Measurements from ENCODE around the gene HNRNPC.
"Not testable (repeated sequence)": the region's sequence is repeated elsewhere in the genome, so short reads cannot be mapped to it uniquely, and the experiment has no call there.

The HNRNPC gene

DNA sequence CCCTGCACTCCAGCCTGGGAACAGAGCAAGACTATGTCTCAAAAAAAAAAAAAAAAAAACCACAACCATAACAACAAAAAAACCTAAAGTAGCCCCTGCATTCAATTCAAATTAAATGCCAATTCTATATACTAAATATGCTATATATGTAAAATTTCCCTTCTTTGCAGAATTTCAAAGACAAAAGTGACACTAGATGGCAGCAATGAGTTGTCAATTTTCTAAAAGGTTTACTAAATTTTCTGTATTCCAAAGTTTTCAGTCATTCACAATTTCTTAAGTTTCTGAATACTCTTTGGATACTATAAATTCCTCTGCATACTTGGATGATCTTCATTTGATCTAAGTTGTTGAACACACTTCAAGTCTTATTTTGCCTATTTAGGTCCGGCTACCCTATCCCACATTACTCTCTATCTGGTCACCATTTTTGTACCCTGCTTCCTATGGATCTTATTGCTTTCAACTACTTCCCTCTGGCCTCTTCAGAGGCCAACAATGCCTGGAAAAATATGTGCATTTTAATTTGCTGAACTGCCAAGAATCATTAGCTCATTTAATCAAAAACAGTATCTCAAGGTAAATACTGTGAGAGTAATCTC, 27.9 kb downstream of the HNRNPC start:
- no peak for DNase-seq

DNA sequence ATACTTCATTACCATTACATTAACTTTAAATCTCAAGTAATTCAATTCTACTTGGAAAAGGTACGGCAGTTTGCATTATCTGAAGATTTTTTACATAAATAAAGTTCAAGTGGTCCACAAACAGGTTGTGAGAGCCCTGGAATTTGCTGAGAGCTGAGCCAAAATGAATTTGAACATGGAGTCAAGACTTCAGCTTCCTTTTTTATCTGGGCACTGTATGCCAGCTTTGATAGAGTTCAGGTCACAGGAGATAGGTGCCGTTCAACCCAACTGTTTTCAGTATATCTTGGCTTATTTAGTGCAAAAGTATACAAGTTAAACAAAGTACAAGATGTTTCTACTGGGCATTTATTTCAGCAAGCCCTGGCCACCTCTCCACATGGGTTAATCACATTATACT, 28.8 kb downstream of the HNRNPC start:
- no peak for DNase-seq

DNA sequence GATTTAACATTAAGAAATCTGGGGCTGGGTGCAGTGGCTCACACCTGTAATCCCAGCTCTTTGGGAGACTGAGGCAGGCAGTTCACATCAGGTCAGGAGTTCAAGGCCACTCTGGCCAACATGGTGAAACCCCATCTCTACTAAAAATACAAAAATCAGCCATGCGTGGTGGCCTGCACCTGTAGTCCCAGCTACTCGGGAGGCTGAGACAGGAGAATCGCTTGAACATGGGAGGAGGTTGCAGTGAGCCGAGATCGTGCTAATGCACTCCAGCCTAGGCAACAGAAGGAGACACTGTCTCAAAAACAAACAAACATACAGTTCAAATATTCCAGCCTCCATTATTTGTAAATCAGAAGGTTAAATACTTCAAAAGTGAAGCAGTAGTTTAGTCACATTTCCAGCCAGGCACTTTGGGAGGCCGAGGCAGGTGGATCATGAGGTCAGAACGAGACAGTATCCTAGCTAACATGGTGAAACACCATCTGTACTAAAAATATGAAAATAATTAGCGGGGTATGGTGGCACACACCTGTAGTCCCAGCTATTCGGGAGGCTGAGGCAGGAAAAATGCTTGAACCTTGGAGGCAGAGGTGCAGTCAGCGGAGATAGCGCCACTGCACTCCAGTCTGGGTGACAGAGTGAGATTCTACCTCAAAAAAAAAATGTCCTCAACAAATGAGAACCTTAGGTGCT, 30.3 kb downstream of the HNRNPC start:
- no peak for DNase-seq

DNA sequence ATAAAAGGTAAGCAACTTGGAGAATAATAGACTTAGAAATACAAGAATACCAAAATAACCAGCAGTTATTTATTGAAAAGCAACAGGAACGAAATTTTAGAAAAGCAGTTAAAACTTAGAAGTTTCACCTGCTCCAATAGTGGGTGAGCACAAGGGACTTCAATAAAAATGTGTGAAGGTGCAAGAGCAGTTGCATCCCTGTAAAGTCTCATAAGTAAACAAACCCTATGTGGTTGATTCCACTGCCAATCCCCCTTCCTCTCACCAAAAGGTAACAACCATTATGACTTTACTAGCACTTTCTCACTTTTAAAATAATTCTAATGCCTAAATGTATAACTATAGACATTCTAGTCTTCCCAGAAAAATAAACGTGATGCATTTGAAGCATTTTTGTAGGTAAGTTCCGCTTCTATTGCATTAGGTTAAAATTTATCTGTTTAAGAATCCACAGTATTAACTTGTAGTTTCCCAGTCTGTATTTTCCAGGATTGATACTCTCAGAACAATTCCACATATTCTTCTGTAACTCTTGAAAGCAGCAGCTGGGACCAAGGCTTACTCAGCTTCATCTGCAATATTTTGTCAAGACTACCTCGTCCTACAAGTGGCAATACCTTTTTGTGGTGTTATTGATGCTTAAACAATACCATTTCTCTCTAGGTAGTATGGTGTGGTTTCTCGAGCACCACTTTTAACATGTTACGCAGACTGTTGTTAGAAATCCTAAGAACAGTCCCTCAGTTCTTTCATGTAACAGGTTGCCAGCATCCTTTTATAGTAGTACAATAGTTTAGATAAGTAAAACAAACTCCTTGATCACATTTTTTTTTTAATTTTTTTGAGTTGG, 32.1 kb downstream of the HNRNPC start:
- DNase-seq: no peak

DNA sequence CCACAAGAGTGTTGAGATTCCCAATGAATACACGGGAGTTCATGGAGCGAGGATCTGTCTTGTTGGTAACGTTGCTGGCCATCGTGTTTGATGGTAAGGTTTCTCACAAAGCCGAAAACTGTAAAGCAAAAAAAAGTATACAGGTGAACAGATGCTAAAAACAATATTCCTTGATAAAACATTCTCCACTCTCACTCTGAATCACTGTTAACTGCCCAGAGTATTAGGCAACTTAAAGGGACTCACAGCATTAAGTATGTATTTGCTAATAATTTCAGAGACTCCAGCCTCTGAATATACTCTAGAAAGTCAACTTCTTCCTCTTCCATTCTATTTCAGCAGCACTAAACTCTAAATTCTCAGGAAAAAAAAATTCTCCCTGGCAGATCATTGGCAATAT, 35.1 kb downstream of the HNRNPC start:
- DNase-seq: no peak

DNA sequence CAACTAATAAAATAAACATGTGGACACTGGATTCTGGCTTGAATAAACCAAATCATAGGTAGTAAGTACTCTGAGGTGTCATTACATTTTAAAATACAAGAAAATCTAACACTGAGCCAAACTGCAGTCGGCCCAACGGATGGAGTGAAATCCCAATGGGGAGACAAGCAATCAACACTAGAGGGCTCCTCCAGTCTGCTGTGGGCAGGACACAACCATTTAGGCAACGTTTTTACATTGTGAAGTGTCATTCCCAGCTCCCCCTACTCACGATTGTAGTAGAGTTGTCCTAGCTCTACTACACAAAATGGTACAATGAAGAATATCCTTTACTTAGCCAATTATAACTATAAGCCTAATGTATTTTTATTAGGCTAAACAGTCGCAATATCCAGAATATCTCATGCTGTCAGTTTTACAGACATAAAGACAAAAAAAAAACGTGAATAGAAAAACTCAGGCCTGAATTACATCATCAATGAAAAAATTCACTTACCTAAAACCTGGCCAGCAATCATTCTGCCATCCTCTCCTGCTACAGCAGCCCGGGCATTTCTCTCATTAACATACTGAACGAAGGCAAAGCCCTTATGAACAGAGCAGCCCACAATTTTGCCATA, 35.7 kb downstream of the HNRNPC start:
- no peak for DNase-seq

DNA sequence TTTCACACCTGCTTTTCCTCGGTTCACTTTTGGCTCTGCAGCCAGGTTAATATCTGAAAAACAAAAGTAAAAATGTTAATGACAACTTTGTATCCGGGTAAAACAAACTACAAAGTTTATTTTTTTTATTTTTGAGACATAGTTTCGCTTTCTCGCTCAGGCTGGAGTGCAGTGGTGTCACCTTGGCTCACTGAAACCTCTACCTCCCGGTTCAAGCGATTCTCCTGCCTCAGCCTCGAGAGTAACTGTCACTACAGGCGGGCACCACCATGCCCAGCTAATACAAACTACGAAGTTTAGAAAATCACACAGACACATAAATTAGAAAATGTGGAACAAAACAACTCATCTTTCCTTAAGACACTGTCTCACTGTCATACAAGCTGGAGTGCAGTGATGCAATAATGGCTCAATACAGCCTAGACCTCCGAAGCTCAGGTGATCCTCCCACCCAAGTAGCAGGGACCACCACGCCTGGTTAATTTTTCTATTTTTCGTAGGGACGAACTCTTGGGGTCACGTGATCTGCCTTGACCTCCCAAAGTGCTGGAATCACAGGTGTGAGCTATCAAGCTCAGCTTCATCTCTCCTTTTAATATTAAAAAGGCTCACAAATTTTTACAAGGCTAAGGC, 38.1 kb downstream of the HNRNPC start:
- DNase-seq: no peak

DNA sequence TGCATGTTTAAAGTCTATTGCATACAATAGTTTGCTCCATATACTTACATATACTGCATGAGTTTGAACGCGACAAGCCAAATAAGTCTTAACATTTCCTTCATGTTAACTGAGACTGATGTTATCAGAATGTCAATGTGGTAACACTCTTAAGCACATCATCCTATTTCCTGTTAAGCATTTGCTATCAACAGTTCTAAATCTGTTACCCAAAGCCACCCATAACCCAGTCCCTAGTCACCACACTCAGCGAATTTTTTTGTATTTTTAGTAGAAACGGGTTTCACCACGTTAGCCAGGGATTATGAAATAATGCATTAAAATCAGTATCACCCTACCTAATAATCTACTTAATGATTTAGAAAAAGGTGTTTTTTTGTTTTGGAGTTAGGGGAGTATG, 39.4 kb downstream of the HNRNPC start:
- DNase-seq: no peak

DNA sequence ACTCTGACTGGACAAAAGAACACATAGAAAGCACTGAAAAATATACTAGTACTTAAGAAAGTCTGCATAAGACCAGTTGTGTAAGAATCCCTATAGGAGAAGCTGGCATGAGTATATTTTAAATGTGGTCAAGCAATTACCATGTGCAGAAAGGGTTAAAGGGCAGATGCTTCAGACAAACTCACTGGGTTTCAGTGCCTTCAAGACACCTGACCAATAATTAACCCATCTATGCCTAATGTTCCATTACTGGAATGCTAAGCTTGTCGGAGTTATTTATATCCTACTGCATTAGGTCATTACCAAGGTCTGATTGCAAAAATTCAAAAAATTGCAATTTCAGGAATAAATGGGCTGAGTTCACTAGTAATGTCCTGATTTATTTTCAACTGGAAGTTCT, 41.3 kb downstream of the HNRNPC start:
- no peak for DNase-seq

DNA sequence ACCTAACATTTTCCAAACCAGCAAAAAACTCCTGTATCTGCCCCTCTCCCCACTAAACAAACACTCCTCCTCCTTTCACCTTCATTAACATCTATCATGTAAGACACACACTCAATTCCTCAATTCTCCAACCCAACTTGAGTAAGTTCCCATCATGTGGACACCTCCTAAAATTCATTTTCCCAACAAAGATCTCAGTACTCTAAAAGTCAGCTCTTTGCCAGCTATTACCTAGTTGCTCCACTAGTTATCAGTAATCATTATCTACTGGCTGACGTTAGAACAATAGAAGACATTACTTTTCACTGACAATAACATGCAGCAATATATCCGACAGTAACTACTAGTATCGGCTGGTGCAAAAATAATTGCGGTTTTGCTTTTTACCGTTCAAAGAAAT, 42.1 kb downstream of the HNRNPC start:
- DNase-seq: no peak

DNA sequence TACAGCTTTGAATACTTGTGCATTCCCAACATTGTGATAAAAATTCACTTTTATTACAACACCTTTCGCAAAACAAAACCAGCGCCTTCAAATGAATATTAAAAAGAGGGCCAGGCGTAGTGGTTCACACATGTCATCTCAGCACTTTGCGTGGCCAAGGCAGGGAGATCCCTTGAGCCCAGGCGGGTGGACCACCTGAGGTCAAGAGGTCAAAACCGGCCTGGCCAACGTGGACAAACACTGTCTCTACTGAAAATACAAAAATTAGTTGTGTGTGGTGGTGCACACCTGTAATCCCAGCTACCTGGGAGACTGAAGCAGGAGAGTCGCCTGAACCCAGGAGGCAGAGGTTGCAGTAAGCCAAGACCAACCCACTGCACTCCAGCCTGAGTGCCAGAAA, 42.8 kb downstream of the HNRNPC start:
- DNase-seq: no peak

DNA sequence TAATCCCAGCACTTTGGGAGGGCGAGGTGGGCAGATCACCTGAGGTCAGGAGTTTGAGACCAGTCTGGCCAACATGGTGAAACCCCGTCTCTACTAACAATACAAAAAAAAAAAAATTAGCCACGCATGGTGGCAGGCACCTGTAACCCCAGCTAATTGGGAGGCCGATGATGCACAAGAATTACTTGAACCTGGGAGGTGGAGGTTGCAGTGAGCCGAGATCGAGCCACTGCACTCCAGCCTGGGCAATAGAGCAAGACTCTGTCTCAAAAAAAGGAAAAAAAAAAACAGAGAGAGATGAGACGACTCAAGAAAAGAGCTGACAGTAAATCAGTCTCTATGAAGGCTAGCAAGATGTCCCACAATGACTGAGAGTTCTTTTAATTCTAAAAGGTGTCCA, 44.1 kb downstream of the HNRNPC start:
- not testable (repeated sequence) for DNase-seq

DNA sequence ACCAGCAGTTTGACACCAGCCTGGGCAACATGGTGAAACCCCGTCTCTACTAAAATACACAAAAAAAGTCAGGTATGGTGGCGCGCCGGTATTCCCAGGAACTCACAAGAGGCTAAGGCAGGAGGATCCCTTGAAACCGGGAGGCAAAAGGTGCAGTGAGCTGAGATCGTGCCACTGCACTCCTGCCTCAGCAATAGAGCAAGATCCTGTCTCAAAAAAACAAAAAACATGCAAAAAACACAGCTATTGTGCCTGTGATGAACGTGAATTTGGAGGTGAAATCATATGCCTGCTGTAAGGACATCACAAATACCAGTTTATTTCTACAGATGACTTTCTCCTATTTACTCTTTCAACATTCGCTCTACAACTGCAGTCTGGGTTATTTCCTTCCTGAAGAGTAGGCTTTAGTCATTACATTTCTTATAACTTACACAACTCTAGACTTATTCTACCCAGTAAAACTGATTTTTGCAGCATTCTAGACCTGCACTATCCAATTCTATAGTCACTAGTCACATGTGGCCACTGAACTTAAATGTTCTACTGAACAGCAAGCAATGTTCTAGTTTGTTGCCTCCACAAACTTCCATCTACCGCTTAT, 48.3 kb downstream of the HNRNPC start:
- no peak for DNase-seq

DNA sequence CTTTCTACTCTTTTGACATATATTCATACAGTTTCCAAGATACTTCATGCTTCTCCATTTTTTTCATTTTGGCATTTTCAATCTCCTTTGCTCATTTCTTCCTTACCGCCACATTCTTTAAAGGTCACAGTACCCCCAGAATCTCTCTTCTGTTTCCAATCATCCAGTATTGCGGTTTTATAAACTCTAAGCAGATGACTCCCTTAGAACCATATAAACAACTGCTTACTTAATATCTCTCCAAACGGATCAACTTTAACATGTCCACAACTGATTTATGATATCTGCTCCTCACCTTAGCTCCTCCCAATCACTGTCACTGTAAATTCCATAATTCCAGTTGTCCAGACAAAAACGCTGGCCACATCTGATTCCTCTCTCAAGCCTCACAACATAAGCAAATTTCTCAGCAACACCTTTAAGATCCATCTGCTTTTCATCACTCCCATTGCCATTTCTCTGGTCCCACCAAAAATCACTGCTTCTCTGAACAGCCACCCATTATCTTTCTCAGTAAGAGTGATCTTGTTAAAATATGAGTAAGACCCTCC, 49.6 kb downstream of the HNRNPC start:
- no peak for DNase-seq

DNA sequence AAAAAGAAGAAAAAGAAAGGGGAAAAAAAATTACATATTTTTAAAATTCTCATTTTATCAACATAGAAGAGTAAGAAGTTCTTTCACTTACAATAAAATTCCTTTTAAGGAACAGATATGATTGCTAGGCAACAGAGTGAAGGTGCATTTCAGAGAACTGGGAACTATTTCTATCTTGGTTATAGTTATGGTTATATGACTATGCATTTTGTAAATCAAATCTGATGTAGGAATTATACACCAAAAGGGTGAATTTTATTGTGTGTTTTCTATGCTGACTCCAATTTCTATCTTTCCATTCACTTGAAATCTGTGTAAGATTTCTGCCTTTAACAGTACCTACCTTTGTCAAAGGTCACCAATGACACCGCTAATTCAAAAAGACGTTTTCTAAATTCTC, 50.1 kb downstream of the HNRNPC start:
- DNase-seq: no peak

DNA sequence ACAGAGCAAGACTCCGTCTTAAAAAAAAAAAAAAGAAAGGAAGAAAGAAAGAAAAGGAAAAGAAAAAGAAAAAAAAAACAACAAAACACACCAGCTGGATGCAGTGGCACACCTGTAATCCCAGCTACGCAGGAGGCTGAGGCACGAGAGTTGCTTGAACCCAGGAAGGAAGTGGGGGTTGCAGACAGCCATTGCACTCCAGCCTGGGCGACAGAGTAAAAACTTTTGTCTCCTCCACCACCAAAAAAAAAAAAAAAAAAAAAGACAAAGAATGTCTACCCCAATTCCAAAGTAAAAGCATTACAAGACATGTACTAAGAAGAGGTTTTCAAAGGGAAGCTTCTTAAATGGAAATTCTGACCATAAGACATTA, 53.4 kb downstream of the HNRNPC start:
- no peak for DNase-seq

DNA sequence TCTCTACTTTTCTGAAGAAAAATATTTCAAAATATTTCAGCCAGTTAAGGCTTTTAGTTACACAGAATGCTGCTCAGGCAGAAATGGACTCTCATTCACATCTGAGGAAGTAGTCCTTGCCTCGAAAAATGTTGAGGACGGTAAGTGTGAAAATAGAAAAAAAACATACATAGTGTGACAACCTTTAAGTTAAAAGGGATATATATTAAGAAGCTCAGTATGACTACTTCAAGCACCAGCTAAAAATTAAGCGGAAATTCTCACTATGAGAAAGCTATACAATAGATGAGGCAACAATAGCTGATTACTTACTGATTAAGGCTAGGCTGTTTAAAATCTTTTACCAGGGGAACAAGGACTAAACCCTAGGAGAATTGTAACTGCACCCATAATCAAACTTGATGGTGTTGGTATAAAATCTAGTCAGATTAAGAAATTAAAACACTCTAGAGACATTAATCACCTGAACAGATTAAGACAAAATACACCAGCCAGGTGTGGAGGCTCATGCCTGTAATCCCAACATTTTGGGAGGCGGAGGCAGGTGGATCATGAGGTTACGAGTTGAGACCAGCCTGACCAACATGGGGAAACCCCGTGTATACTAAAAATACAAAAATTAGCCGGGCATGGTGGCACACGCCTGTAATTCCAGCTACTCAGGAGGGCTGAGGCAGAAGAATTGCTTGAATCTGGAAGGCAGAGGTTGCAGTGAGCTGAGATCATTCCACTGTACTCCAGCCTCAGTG, 53.9 kb downstream of the HNRNPC start:
- DNase-seq: no peak

DNA sequence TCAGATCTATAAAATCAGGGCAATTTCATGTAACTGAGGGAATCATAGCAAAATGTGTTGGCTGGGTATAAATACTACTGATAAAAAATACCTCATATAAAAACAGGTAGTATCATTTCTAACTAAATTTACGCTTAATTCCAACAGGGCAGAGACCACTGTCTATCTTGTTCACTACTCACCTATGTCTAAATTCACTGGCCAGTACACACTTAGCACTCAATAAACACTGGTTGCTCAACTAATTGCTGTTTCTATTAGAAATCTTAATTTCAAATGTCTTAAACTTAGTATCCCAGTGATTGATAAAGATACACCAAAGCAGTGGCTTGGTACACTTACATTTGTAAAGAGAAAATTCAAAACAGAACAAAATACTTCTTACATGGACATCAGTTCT, 55.6 kb downstream of the HNRNPC start:
- no peak for DNase-seq

DNA sequence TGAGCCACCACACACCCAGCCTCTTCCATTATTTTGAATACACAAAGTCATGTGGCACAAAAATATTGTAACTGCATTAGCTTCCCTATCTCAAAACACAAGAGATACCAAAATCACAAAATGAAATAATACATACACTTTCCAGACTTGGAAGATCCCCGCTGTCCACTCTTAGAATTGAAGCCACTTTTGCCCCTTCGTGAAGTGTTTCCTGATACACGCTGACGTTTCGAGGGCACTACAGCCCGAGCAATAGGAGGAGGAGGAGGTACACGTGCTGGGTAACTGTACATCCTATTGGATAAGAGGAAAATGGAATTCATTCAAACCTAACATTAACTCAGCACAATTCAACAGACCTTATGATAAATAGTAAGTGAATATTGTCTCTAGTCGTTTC, 56.4 kb downstream of the HNRNPC start:
- DNase-seq: not testable (repeated sequence)

DNA sequence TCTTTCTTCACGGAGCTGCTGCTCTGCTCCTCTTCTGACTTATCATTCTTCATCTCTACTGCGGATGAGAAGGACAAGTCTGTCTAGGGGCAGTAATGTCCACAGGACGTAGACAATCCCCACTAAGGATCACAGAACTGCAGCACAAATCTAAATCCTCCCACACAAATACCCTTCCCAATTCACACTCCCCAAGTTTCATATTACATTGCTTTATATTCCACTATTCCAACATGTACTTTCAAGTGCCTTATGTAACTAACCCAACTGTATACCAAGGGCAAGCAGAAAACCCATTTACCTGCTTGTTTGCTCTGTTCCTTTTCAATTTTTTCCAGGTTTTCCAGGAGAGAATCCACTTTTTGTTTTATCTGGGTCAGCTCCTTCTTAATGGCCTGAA, 57.7 kb downstream of the HNRNPC start:
- no peak for DNase-seq

DNA sequence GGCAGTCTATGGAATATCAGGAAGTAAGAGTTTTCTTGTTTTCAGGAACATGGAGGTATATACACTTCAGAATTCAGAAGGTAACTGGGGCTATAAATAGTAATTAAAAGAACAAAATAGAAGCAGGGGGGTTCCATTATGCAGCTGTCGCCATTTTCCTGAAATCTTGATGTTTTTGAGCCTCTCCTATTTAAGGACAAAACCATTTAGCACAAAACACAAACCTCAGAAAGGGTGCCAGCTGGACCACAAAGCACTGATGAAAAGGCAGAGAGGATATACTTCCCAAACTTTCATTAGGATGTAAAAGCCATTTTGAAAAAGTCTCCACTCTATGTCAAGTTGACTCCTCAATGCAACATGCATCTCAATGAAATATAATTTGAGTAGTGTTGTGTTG, 59.2 kb downstream of the HNRNPC start:
- no peak for DNase-seq

DNA sequence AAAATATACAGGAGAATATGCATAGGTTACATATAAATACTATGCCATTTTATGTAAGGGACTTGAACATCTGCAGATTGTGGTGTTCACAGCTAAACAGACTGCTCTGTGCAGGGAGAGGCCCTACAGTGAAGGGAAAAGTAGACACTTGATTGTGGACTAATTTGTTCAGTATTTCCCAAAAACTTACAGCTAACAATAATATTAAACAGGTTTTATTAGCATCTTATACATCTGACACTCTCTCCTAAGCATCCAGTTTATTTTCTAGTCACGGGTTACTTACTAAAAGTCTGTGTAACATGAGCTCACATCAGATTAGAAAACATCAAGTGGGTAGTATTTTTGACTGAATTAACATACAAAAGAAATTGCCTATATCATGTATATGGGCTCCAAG, 60.1 kb downstream of the HNRNPC start:
- no peak for DNase-seq
